ENCODE measurements around the gene SRGAP2B.
"Not testable (repeated sequence)": the region's sequence is repeated elsewhere in the genome, so short reads cannot be mapped to it uniquely, and the experiment has no call there.

SRGAP2B gene

GRCh38 chr1:144900841-144901240, 194.3 kb downstream of the SRGAP2B start:
- not testable (repeated sequence) for DNase-seq (ENCODE audit: low read depth, low spot score)

DNA sequence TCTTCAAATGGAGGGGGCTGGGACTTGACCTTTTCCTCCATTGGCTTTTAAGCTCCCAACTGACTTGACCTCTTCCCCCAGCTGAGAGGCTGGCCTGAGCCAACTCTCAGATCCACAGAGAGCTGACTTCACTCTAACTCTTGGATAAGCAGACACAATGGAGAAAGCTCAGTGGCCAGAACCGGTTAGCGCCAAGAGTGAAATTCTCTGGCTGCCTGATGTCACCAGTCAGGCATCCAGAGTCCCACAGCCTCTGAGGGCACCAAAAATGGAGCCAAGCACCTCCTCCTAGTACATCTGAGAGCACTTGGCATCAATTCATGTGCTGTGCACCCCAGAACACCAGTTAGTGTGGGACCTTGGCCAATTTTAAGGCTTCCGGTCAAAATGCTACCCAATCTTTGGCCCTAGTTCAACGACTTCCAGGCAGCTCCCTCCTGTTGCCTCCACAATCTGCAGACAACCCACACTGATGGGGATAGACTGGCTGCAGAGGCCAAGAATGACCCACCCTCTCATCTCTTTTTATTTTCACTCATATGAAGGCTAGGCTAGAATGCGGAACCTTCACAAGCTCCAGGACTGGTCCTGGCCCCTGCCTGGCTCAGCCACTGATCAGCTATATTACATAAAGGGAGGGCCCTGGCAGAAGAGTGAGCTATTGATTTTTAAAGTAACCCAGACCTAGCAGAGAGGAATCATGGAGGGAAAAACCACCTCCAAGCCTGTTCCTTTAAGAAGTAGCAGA, 200.5 kb downstream of the SRGAP2B start:
- not testable (repeated sequence) for DNase-seq (ENCODE audit: low read depth, low spot score)

- not testable (repeated sequence) for DNase-seq (ENCODE audit: low read depth, low spot score)
These were observed 201.3 kb downstream of the SRGAP2B start for GRCh38 chr1:144893710-144894438.

DNA sequence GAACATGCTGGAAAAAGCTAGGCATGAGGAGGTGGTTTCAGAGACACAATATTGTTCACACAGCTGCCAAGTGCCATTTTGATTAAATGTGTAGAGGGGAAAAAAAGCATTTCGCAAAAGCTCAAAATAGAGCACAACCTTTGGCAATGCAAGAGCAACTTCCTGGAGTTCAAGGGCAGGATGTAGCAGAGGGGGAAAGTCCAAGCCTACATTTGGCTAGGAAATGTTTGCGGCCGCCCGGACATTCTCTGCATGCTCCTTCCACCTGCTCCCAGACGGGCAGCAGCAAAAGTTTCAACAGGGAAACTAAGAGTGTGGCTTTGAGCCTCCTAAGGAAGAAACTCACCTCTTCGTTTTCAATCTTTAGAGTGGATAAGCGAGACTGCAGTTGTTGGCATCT, 202.1 kb downstream of the SRGAP2B start:
- DNase-seq (ENCODE audit: low read depth, low spot score), result not testable (repeated sequence)

DNA sequence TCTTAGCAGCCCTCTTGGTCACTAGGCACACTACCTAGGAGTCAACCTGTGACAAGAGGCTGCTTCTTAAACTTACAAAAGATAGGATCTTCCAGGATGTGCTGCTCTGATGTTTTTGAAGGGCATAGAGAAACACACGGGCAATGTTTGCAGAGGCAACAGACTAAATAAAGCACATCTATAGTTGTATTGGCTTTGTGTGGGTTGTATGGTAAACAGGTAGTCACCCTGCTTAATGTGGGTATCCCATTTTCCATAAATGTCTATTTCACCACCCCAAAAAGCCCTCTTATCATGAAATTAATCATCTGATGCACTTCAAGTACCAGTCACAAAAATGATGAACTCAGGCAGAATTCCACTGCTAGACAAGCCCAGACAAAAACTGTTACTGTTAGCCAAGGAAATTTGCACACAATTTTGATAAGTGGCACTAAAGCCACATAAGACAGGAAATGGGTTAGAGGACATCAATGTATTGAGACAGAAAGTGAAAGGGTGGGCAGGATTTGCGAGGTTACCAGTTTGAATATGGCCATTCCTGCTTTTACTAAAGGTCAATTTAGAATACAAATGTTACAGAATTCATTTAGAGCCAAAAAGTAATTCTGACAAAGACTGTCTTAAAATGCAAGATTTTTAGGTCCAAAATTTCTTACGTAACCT, 205.5 kb downstream of the SRGAP2B start:
- not testable (repeated sequence) for DNase-seq (ENCODE audit: low read depth, low spot score)

DNA sequence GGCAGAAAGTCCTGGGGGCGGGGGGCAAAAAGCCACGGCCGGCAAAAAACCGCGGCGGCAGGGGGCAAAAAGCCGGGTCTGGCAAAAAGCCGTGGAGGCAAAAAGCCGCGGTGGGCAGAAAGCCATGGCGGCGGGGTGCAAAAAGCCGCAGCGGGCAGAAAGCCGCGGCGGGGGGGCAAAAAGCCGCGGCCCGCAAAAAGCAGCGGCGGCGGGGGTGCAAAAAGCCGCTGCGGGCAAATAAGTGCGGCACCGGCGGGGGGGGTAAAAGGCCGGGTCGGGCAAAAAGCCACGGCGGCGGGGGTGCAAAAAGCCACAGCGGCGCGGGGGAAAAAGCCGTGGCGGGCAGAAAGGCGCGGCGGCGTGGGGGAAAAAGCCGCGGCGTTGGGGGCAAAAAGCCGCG, 212.1 kb downstream of the SRGAP2B start:
- DNase-seq (ENCODE audit: low read depth, low spot score), result not testable (repeated sequence)

DNA sequence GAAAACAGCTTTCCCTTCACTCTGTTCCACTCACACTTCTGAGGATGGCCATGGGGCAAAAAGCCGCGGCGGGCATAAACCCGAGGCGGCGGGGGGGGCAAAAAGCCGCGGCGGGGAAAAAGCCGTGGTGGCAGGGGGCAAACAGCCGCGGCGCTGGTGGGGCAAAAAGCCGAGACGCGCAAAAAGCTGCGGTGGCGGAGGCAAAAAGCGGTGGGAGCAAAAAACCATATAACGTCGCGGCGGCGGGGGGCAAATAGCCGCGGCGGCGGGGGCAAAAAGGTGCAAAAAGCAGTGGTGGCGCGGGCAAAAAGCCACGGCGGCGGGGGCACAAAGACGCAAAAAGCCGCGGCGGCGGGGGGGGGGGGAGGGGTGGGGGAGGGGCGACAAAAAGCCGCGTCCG, 212.8 kb downstream of the SRGAP2B start:
- DNase-seq (ENCODE audit: low read depth, low spot score), result not testable (repeated sequence)

DNA sequence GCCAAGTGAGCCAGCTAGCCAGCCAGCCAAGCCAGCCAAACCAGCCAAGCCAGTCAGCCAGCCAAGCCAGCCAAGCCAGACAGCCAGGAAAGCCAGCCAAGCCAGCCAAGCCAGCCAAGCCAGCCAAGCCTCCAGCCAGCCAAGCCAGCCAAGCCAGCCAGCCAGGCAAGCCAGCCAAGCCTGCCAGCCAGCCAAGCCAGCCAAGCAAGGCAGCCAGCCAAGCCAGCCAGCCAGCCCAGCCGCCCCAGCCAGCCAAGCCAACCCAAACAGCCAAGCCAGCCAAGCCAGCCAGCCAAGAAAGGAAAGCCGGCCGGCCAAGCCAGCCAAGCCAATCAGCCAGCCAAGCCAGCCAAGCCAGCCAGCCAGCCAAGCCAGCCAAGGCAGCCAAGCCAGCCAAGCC, 236.5 kb downstream of the SRGAP2B start:
- DNase-seq (ENCODE audit: low read depth, low spot score), result not testable (repeated sequence)

Data from activated CD4-positive, CD25-positive, alpha-beta regulatory T cell treated with anti-CD3 and anti-CD28 coated beads, Interleukin-2, amount 50 U/mL, for 16 hours (primary cell).